HG03520 (cell line): Measurements from ENCODE around the gene SLC37A4.
"Not testable (repeated sequence)": the region's sequence is repeated elsewhere in the genome, so short reads cannot be mapped to it uniquely, and the experiment has no call there.

Experiments
- ATAC-seq: cut with Tn5 transposase; IDR thresholded peaks from one replicate; pipeline ENCODE4 v1.9.1; 2021; ENCODE audit warnings: mild to moderate bottlenecking, moderate library complexity; ENCODE audit not compliant: unreplicated experiment

The SLC37A4 gene

GRCh38 chr11:119042927-119043326, 12.2 kb upstream of the SLC37A4 start:
- no peak for ATAC-seq

GRCh38 chr11:119041821-119042514, 11.3 kb upstream of the SLC37A4 start:
- ATAC-seq, result no peak

GRCh38 chr11:119039471-119039870, 8.8 kb upstream of the SLC37A4 start:
- not testable (repeated sequence) for ATAC-seq

- ATAC-seq, result no peak
Measured at GRCh38 chr11:119038884-119039283, 8.2 kb upstream of the SLC37A4 start.

- no peak for ATAC-seq
Measured at GRCh38 chr11:119034813-119035212, 4.1 kb upstream of the SLC37A4 start.

- not testable (repeated sequence) for ATAC-seq
Measured at GRCh38 chr11:119033421-119033820, 2.7 kb upstream of the SLC37A4 start.

- ATAC-seq, result no peak
Measured at GRCh38 chr11:119031912-119032280, 1.2 kb upstream of the SLC37A4 start.

- ATAC-seq, result peak; percentile 17
Measured at GRCh38 chr11:119030029-119030328, 698 bp downstream of the SLC37A4 start.

GRCh38 chr11:119029340-119030028, 1.2 kb downstream of the SLC37A4 start:
- no peak for ATAC-seq

GRCh38 chr11:119029069-119029339, 1.7 kb downstream of the SLC37A4 start:
- ATAC-seq, result no peak

- ATAC-seq, result no peak
Measured at GRCh38 chr11:119028346-119029068, 2.2 kb downstream of the SLC37A4 start.

- no peak for ATAC-seq
Measured at GRCh38 chr11:119027561-119028345, 2.9 kb downstream of the SLC37A4 start.

GRCh38 chr11:119026970-119027369, 3.7 kb downstream of the SLC37A4 start:
- ATAC-seq, result no peak

GRCh38 chr11:119025978-119026766, 4.5 kb downstream of the SLC37A4 start:
- no peak for ATAC-seq

GRCh38 chr11:119025541-119025940, 5.1 kb downstream of the SLC37A4 start:
- no peak for ATAC-seq

- ATAC-seq, result no peak
Measured at GRCh38 chr11:119025099-119025473, 5.6 kb downstream of the SLC37A4 start.

GRCh38 chr11:119024430-119025098, 6.1 kb downstream of the SLC37A4 start:
- ATAC-seq, result no peak

- no peak for ATAC-seq
Measured at GRCh38 chr11:119023741-119024140, 6.9 kb downstream of the SLC37A4 start.

GRCh38 chr11:119021631-119022030, 9.0 kb downstream of the SLC37A4 start:
- ATAC-seq, result no peak

- no peak for ATAC-seq
Measured at GRCh38 chr11:119019996-119020395, 10.7 kb downstream of the SLC37A4 start.
